Measurements from ENCODE around the gene ABCA9. TPM values are rescaled to one million over a fixed set of nuclear protein-coding genes. Genes with fewer than 3 reads are reported as not detected.
A peak's percentile ranks its signal among the peaks of the same experiment; 100 is the strongest.
"Not testable (repeated sequence)": the region's sequence is repeated elsewhere in the genome, so short reads cannot be mapped to it uniquely, and the experiment has no call there.

The ABCA9 gene
- total RNA-seq, 2 donors from 2014 or later = 0.12 TPM; not detected in 1

- H3K27ac Mint-ChIP-seq = no peak overlapping the region
- no peak overlapping the region for H3K4me3 Mint-ChIP-seq
- DNase-seq (ENCODE audit: low spot score) (no peak), ATAC-seq (no peak)
- no peaks in the 10 kb centered on the region for H3K4me1 Mint-ChIP-seq (ENCODE audit: low read depth in 2 of 2)
- peaks cover 3% of the 10 kb centered on the region for H3K9me3 Mint-ChIP-seq
- peaks cover 9 to 14% of the 10 kb centered on the region in 2 donors for H3K27me3 Mint-ChIP-seq
- no peaks in the 10 kb centered on the region for H3K36me3 Mint-ChIP-seq
These were observed 87.5 kb downstream of the ABCA9 start for GRCh38 chr17:68973098-68973846.

GRCh38 chr17:68972119-68972704, 88.5 kb downstream of the ABCA9 start:
- no peak for DNase-seq (ENCODE audit: low spot score)
- no peaks in the 10 kb centered on the region for H3K4me1 Mint-ChIP-seq (ENCODE audit: low read depth in 2 of 2)
- H3K27me3 Mint-ChIP-seq = peaks cover 10 to 14% of the 10 kb centered on the region in 2 donors
- H3K9me3 Mint-ChIP-seq = peaks cover 3% of the 10 kb centered on the region
- H3K27ac Mint-ChIP-seq = no peak overlapping the region
- no peak overlapping the region for H3K4me3 Mint-ChIP-seq
- H3K36me3 Mint-ChIP-seq = no peaks in the 10 kb centered on the region
- ATAC-seq = no peak

- no peaks in the 10 kb centered on the region for H3K4me1 Mint-ChIP-seq (ENCODE audit: low read depth in 2 of 2)
- no peaks in the 10 kb centered on the region for H3K36me3 Mint-ChIP-seq
- ATAC-seq (no peak), DNase-seq (ENCODE audit: low spot score) (no peak)
- peaks cover 6% of the 10 kb centered on the region in 2 donors for H3K27me3 Mint-ChIP-seq
- H3K9me3 Mint-ChIP-seq = no peaks in the 10 kb centered on the region
- no peak overlapping the region for H3K4me3 Mint-ChIP-seq
- H3K27ac Mint-ChIP-seq = no peak overlapping the region
These were observed 91.6 kb downstream of the ABCA9 start for GRCh38 chr17:68969101-68969500.

- no peaks in the 10 kb centered on the region for H3K4me1 Mint-ChIP-seq (ENCODE audit: low read depth in 2 of 2)
- ATAC-seq (no peak), DNase-seq (ENCODE audit: low spot score) (no peak)
- H3K27ac Mint-ChIP-seq = no peak overlapping the region
- no peak overlapping the region for H3K4me3 Mint-ChIP-seq
- peaks cover 0 to 3% of the 10 kb centered on the region in 2 donors for H3K27me3 Mint-ChIP-seq
- H3K36me3 Mint-ChIP-seq = no peaks in the 10 kb centered on the region
- H3K9me3 Mint-ChIP-seq = no peaks in the 10 kb centered on the region
These were observed 96.8 kb downstream of the ABCA9 start for GRCh38 chr17:68963958-68964357.

GRCh38 chr17:68961214-68961882, 99.4 kb downstream of the ABCA9 start:
- Mint-ChIP-seq H3K4me1 (ENCODE audit: low read depth in 2 of 2) (no peaks in the 10 kb centered on the region), H3K9me3 (no peaks in the 10 kb centered on the region), H3K27ac (no peak overlapping the region), H3K4me3 (no peak overlapping the region), H3K27me3 (peaks cover 0 to 3% of the 10 kb centered on the region in 2 donors), H3K36me3 (no peaks in the 10 kb centered on the region)
- no peak for DNase-seq (ENCODE audit: low spot score)
- peak in 1 of 2 donors; percentile 40 for ATAC-seq

- not testable (repeated sequence) for ATAC-seq; H3K4me1 Mint-ChIP-seq (ENCODE audit: low read depth in 2 of 2); H3K27ac Mint-ChIP-seq; H3K36me3 Mint-ChIP-seq; H3K9me3 Mint-ChIP-seq; H3K4me3 Mint-ChIP-seq; DNase-seq (ENCODE audit: low spot score); H3K27me3 Mint-ChIP-seq
These were observed 101.6 kb downstream of the ABCA9 start for GRCh38 chr17:68959117-68959516.

- Mint-ChIP-seq H3K4me1 (ENCODE audit: low read depth in 2 of 2) (no peaks in the 10 kb centered on the region), H3K27me3 (peaks cover 0 to 3% of the 10 kb centered on the region in 2 donors), H3K9me3 (no peaks in the 10 kb centered on the region), H3K4me3 (no peak overlapping the region), H3K27ac (no peak overlapping the region), H3K36me3 (no peaks in the 10 kb centered on the region)
- DNase-seq (ENCODE audit: low spot score) = no peak
- ATAC-seq = no peak
These were observed 102.8 kb downstream of the ABCA9 start for GRCh38 chr17:68957944-68958343.

GRCh38 chr17:68955181-68955841, 105.4 kb downstream of the ABCA9 start, which contains the start of gene ABCA8:
TSS of gene ABCA8 (minus strand) at chr17:68955392. CDS start at chr17:68942034, 13,358 bp downstream.
- no peaks in the 10 kb centered on the region for H3K9me3 Mint-ChIP-seq
- H3K4me3 Mint-ChIP-seq = no peak within 1 kb of the TSS
- peaks cover 0 to 3% of the 10 kb centered on the region in 2 donors for H3K27me3 Mint-ChIP-seq
- no peak within 1 kb of the TSS for H3K27ac Mint-ChIP-seq
- DNase-seq (ENCODE audit: low spot score) = no peak
- H3K36me3 Mint-ChIP-seq = no peaks in the 10 kb centered on the region
- no peak for ATAC-seq
- H3K4me1 Mint-ChIP-seq (ENCODE audit: low read depth in 2 of 2) = no peaks in the 10 kb centered on the region

- ATAC-seq (no peak), DNase-seq (ENCODE audit: low spot score) (no peak)
These were observed 106.4 kb downstream of the ABCA9 start for GRCh38 chr17:68954146-68954896.

GRCh38 chr17:68953340-68953997, 107.3 kb downstream of the ABCA9 start:
- Mint-ChIP-seq H3K27me3 (peaks cover 0 to 5% of the 10 kb centered on the region in 2 donors), H3K4me3 (no peak overlapping the region), H3K9me3 (no peaks in the 10 kb centered on the region), H3K27ac (no peak overlapping the region), H3K36me3 (no peaks in the 10 kb centered on the region), H3K4me1 (ENCODE audit: low read depth in 2 of 2) (no peaks in the 10 kb centered on the region)
- DNase-seq (ENCODE audit: low spot score) (no peak), ATAC-seq (no peak)

More at GRCh38 chr17:68954146-68954896, 106.4 kb downstream of the ABCA9 start:
- H3K36me3 Mint-ChIP-seq = no peaks in the 10 kb centered on the region
- H3K27me3 Mint-ChIP-seq = peaks cover 0 to 3% of the 10 kb centered on the region in 2 donors
- H3K9me3 Mint-ChIP-seq = no peaks in the 10 kb centered on the region
- H3K4me1 Mint-ChIP-seq (ENCODE audit: low read depth in 2 of 2) = no peaks in the 10 kb centered on the region
- H3K4me3 Mint-ChIP-seq = no peak overlapping the region
- no peak overlapping the region for H3K27ac Mint-ChIP-seq

GRCh38 chr17:68950725-68951124, 110.0 kb downstream of the ABCA9 start:
- no peak for DNase-seq (ENCODE audit: low spot score)
- H3K9me3 Mint-ChIP-seq = peaks cover 3% of the 10 kb centered on the region
- H3K36me3 Mint-ChIP-seq = no peaks in the 10 kb centered on the region
- no peak for ATAC-seq
- H3K4me1 Mint-ChIP-seq (ENCODE audit: low read depth in 2 of 2) = no peaks in the 10 kb centered on the region
- H3K4me3 Mint-ChIP-seq = no peak overlapping the region
- peaks cover 0 to 2% of the 10 kb centered on the region in 2 donors for H3K27me3 Mint-ChIP-seq
- H3K27ac Mint-ChIP-seq = no peak overlapping the region

- H3K27me3 Mint-ChIP-seq; H3K9me3 Mint-ChIP-seq; H3K4me1 Mint-ChIP-seq (ENCODE audit: low read depth in 2 of 2); H3K36me3 Mint-ChIP-seq; H3K27ac Mint-ChIP-seq; DNase-seq (ENCODE audit: low spot score); ATAC-seq; H3K4me3 Mint-ChIP-seq: not testable (repeated sequence)
These were observed 112.9 kb downstream of the ABCA9 start for GRCh38 chr17:68947868-68948267.

All from natural killer cell treated with Interleukin-12 subunit alpha and Interleukin-12 subunit beta and Interleukin-15 and Interleukin-18, amount 100 ng/mL, for 72 hours (primary cell).